OCI-LY7 (cell line): ENCODE measurements around the gene SF3A1. TPM values are rescaled to one million over a fixed set of nuclear protein-coding genes. Genes with fewer than 3 reads are reported as not detected.

Experiments
- BruUV-seq: library from RNA; stranded (reverse); fragments of 400-500 nt; replicated peaks from 2 replicates; lab custom pipeline; 2021; lab: Mats Ljungman, UMichigan
- CTCF ChIA-PET: fragments of 300-600 bp; sonication (Branson Sonifier 250); formaldehyde crosslinking; loops from one replicate; lab custom pipeline; 2022; ENCODE audit warnings: antibody characterized with exemption; ENCODE audit not compliant: unreplicated experiment; lab: Charles Lee
- POLR2A ChIA-PET: fragments of 300-600 bp; sonication (Branson Sonifier 250); formaldehyde crosslinking; loops from one replicate; lab custom pipeline; 2022; ENCODE audit warnings: antibody characterized with exemption; lab: Charles Lee
- DNase-seq: peaks from one replicate; pipeline ENCODE4 v3.0.0-alpha.2; 2015; ENCODE audit warnings: low spot score
- H2AFZ ChIP-seq: fragments of 200-600 bp; sonication (generic), shearing (Covaris generic); 2 replicates; pipeline ENCODE4 v1.6.1; 2014; ENCODE audit warnings: mild to moderate bottlenecking, antibody characterized with exemption, low read length, moderate library complexity
- H3K27ac ChIP-seq: fragments of 200-600 bp; sonication (generic); 2 replicates; pipeline ENCODE4 v1.5.1; 2014; ENCODE audit warnings: mixed run types, low read depth, mild to moderate bottlenecking, moderate library complexity, low read length, inconsistent platforms; ENCODE audit not compliant: poor library complexity, severe bottlenecking
- H3K36me3 ChIP-seq: fragments of 200-600 bp; sonication (generic); 2 replicates; pipeline ENCODE4 v1.6.1; 2014; ENCODE audit warnings: mild to moderate bottlenecking, antibody characterized with exemption, low read length, moderate library complexity, mixed read lengths; ENCODE audit not compliant: insufficient read depth
- H3K4me1 ChIP-seq: fragments of 200-600 bp; sonication (generic); 2 replicates; pipeline ENCODE4 v1.5.1; 2014; ENCODE audit warnings: mild to moderate bottlenecking, low read length; ENCODE audit not compliant: insufficient read depth, poor library complexity, severe bottlenecking
- H3K4me2 ChIP-seq: fragments of 200-600 bp; sonication (generic); 2 replicates; pipeline ENCODE4 v1.6.1; 2014; ENCODE audit warnings: mild to moderate bottlenecking, low read length
- H3K4me3 ChIP-seq: fragments of 200-600 bp; sonication (generic); 2 replicates; pipeline ENCODE4 v1.5.1; 2014; ENCODE audit warnings: mild to moderate bottlenecking, low read depth, low read length; ENCODE audit not compliant: poor library complexity, severe bottlenecking
- H3K79me2 ChIP-seq: fragments of 200-600 bp; sonication (generic); 2 replicates; pipeline ENCODE4 v1.6.1; 2016; ENCODE audit warnings: low read depth, mild to moderate bottlenecking, low read length, moderate library complexity, mixed read lengths; ENCODE audit not compliant: insufficient read depth
- H3K9me2 ChIP-seq: fragments of 200-600 bp; sonication (generic); 2 replicates; pipeline ENCODE4 v1.6.1; 2016; ENCODE audit warnings: mild to moderate bottlenecking, low read length, mixed read lengths; ENCODE audit not compliant: insufficient read depth
- H3K9me3 ChIP-seq: fragments of 200-600 bp; sonication (generic); 2 replicates; pipeline ENCODE4 v1.6.1; 2014; ENCODE audit warnings: mild to moderate bottlenecking, mixed run types, low read length, mixed read lengths
- H4K20me1 ChIP-seq: fragments of 200-600 bp; sonication (generic); 2 replicates; pipeline ENCODE4 v1.6.1; 2014; ENCODE audit warnings: mild to moderate bottlenecking, antibody characterized with exemption, low read length, moderate library complexity, mixed read lengths; ENCODE audit not compliant: insufficient read depth
- CTCF ChIP-seq: fragments of 200-600 bp; sonication (generic); conservative IDR thresholded peaks from 2 replicates; pipeline ENCODE4 v1.5.1; 2014; ENCODE audit warnings: mild to moderate bottlenecking, antibody characterized with exemption, low read length, moderate library complexity, mixed read lengths
- EZH2phosphoT487 ChIP-seq: fragments of 200-600 bp; sonication (generic); IDR thresholded peaks from 2 replicates; pipeline ENCODE4 v1.6.1; 2018; ENCODE audit warnings: low read depth, borderline replicate concordance, mild to moderate bottlenecking, mixed run types, antibody characterized with exemption, low read length, moderate library complexity, mixed read lengths
- intact Hi-C: fragments of 100-400 bp; cut with micrococcal nuclease; formaldehyde crosslinking; loops from one replicate; pipeline ENCODE4 v1.10.0; 2022; ENCODE audit not compliant: unreplicated experiment
- total RNA-seq, 2 experiments: library from RNA; depleted of rRNA in 1 of 2; stranded (reverse); fragments of >200 nt in 1 of 2; shearing (Covaris generic) in 1 of 2; gene quantifications; 2 replicates each; pipeline ENCODE4 v1.2.3, GENCODE V29; 2014 to 2022

SF3A1 gene
- total RNA-seq, 2 experiments from 2014 or later, result 71.8 to 200 TPM

DNA sequence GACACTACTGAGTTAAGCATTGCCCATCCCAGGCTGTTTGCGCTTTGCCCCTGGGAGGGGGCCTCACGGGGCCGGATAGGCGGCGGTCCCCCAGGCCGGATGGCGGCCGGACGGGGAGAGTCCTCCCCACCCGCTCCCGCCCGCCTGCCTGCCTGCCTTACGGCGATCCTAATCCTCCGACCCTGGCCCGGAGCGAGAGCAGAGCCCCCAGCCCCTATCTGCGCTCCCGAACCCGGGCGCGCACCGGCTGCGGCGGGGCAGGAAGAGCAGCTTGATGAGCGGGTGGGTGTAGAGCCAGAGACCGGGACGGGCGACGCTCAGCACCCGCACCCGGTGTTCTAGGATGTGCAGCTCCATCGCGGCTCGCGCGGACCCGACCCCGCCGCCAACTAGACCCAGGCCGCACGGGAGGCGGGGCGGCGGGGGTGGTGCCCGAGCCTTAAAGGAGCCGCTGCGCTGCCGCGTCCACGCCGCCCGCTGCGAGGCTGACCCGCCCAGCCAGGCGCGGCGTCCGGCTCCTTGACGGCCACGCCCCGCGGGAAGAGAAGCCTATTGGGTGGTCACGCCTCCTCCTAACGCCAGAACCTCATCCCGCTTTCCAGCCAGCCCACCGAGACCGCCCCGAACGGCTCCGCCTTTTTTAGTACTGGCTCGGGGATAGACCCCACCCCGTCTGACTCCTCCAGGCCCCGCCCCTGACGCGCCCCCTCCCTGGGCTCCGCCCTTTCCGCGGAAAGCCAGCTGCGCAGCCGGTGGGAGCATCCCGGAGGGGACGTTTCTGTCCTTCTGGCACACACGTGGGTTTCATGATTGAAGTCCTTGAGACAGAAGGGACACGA lies 67.3 kb downstream of the SF3A1 start, which contains the start of gene CASTOR1:
CASTOR1 (minus strand) TSS at position 365 of the 839 bp plus-strand sequence; CDS start at position 357, 8 bp downstream.
- ChIA-PET POLR2A (interaction anchor here (0.5 to 3.3 kb wide), 5 partner anchors 11 to 1794 kb away, joined by 3 to 14 read pairs (median 3); partner anchors contain the start of gene TBC1D10A), CTCF (interaction anchor here (0.7 to 2.2 kb wide), 4 partner anchors 11 to 98 kb away, joined by 3 to 9 read pairs (median 4); partner anchors contain the start of gene RNF215)
- Histone ChIP-seq H3K9me3 (no peaks in the 10 kb centered on the region), H3K27ac (peak within 1 kb of the TSS; percentile 64), H4K20me1 (no peaks in the 10 kb centered on the region), H3K79me2 (no peaks in the 10 kb centered on the region), H3K4me3 (peak within 1 kb of the TSS; percentile 71), H2AFZ (peak within 1 kb of the TSS; percentile 66), H3K9me2 (no peaks in the 10 kb centered on the region), H3K4me1 (peaks cover 31% of the 10 kb centered on the region), H3K4me2 (peak within 1 kb of the TSS; percentile 82), H3K36me3 (peaks cover 11% of the 10 kb centered on the region; the same call in 1 of the 2 replicates)
- peak; percentile 83 for DNase-seq
- no peak for TF ChIP-seq CTCF
- TF ChIP-seq EZH2phosphoT487, result no peak
- no TSS peak for BruUV-seq
- intact Hi-C loops, result loop anchor here (1.0 to 10.0 kb wide), 2 partner anchors 38 to 195 kb away; no protein-coding TSS in a partner anchor

GRCh38 chr22:30288419-30289140 lies 68.1 kb downstream of the SF3A1 start:
- POLR2A ChIA-PET, result interaction anchor here (0.5 to 3.3 kb wide), 7 partner anchors 11 to 1795 kb away, joined by 3 to 14 read pairs (median 3); partner anchors contain the start of gene TBC1D10A
- H2AFZ ChIP-seq, result peak overlapping the region; percentile 66; the same call in 1 of the 2 replicates
- H3K4me1 ChIP-seq, result peaks cover 31% of the 10 kb centered on the region
- TF ChIP-seq CTCF, result no peak
- TF ChIP-seq EZH2phosphoT487, result no peak
- intact Hi-C loops, result loop anchor here (1.0 to 10.0 kb wide), 3 partner anchors 17 to 196 kb away; no protein-coding TSS in a partner anchor
- H3K9me2 ChIP-seq, result no peaks in the 10 kb centered on the region
- H3K79me2 ChIP-seq, result no peaks in the 10 kb centered on the region
- CTCF ChIA-PET, result interaction anchor here (0.8 to 2.2 kb wide), 15 partner anchors 12 to 138 kb away, joined by 3 to 11 read pairs (median 5); partner anchors contain the start of genes RNF215 and TBC1D10A
- H3K27ac ChIP-seq, result no peak overlapping the region
- peak overlapping the region; percentile 71 for H3K4me3 ChIP-seq
- H3K36me3 ChIP-seq, result peaks cover 9% of the 10 kb centered on the region; the same call in 1 of the 2 replicates
- no peaks in the 10 kb centered on the region for H4K20me1 ChIP-seq
- no TSS peak for BruUV-seq
- no peaks in the 10 kb centered on the region for H3K9me3 ChIP-seq
- DNase-seq, result no peak
- H3K4me2 ChIP-seq, result peak overlapping the region; percentile 82
